Activated naive CD8-positive, alpha-beta T cell (primary cell): Measurements from ENCODE around the gene PHC2.

ENCODE experiments used
- H3K27ac Mint-ChIP-seq: one replicate; pipeline ENCODE4 v1.8.0; 2021; ENCODE audit warnings: mixed read lengths
- H3K27me3 Mint-ChIP-seq: one replicate; pipeline ENCODE4 v1.8.0; 2021; ENCODE audit warnings: mixed read lengths
- H3K36me3 Mint-ChIP-seq: one replicate; pipeline ENCODE4 v1.8.0; 2021; ENCODE audit warnings: mixed read lengths
- H3K4me1 Mint-ChIP-seq: one replicate; pipeline ENCODE4 v1.8.0; 2021; ENCODE audit warnings: low read depth, mixed read lengths
- H3K4me3 Mint-ChIP-seq: one replicate; pipeline ENCODE4 v1.8.0; 2021; ENCODE audit warnings: mild to moderate bottlenecking, mixed read lengths
- H3K9me3 Mint-ChIP-seq: one replicate; pipeline ENCODE4 v1.8.0; 2021; ENCODE audit warnings: low read depth, mixed read lengths

Gene PHC2

DNA sequence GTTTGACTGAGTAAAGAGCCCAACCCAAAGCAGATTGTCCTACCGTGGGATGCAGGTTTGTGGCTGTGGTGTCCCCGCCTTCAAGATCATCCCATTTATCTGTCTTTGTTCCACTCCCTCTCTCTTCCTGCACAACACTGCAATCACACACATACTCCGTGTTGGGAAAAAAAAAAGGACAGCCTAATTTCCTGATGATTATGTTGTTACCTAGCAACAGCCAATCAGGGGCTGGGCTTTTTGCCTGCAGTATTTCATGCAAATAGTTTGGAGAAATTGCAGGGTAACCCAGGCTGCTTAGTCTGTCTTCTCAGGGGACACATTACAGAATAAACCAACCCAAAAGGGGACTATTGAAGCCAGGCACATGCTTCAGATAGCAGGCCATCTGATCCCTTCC is 38.3 kb downstream of the PHC2 start:
- no peaks in the 10 kb centered on the region for H3K9me3 Mint-ChIP-seq
- H3K27ac Mint-ChIP-seq, result no peak overlapping the region
- peaks cover 4% of the 10 kb centered on the region for H3K27me3 Mint-ChIP-seq
- no peaks in the 10 kb centered on the region for H3K36me3 Mint-ChIP-seq
- no peak overlapping the region for H3K4me3 Mint-ChIP-seq
- H3K4me1 Mint-ChIP-seq, result peaks cover 7% of the 10 kb centered on the region

GRCh38 chr1:33392206-33392605 is 38.7 kb downstream of the PHC2 start:
- Mint-ChIP-seq H3K4me3 (no peak overlapping the region), H3K27me3 (peaks cover 4% of the 10 kb centered on the region), H3K27ac (no peak overlapping the region), H3K4me1 (peaks cover 7% of the 10 kb centered on the region), H3K9me3 (no peaks in the 10 kb centered on the region), H3K36me3 (no peaks in the 10 kb centered on the region)

- H3K36me3 Mint-ChIP-seq, result no peaks in the 10 kb centered on the region
- no peak overlapping the region for H3K4me3 Mint-ChIP-seq
- no peaks in the 10 kb centered on the region for H3K9me3 Mint-ChIP-seq
- peaks cover 6% of the 10 kb centered on the region for H3K27me3 Mint-ChIP-seq
- H3K4me1 Mint-ChIP-seq, result peaks cover 3% of the 10 kb centered on the region
- H3K27ac Mint-ChIP-seq, result no peak overlapping the region
These were observed 39.4 kb downstream of the PHC2 start for GRCh38 chr1:33391343-33392078.

- Mint-ChIP-seq H3K36me3 (no peaks in the 10 kb centered on the region), H3K27ac (no peak overlapping the region), H3K9me3 (no peaks in the 10 kb centered on the region), H3K4me1 (no peaks in the 10 kb centered on the region), H3K4me3 (no peak overlapping the region), H3K27me3 (peaks cover 4% of the 10 kb centered on the region)
These were observed 40.4 kb downstream of the PHC2 start for GRCh38 chr1:33390542-33390941.

- Mint-ChIP-seq H3K4me3 (no peak overlapping the region), H3K9me3 (no peaks in the 10 kb centered on the region), H3K4me1 (no peaks in the 10 kb centered on the region), H3K27ac (no peak overlapping the region), H3K27me3 (peaks cover 6% of the 10 kb centered on the region), H3K36me3 (no peaks in the 10 kb centered on the region)
These were observed 41.8 kb downstream of the PHC2 start for GRCh38 chr1:33388805-33389771.

DNA sequence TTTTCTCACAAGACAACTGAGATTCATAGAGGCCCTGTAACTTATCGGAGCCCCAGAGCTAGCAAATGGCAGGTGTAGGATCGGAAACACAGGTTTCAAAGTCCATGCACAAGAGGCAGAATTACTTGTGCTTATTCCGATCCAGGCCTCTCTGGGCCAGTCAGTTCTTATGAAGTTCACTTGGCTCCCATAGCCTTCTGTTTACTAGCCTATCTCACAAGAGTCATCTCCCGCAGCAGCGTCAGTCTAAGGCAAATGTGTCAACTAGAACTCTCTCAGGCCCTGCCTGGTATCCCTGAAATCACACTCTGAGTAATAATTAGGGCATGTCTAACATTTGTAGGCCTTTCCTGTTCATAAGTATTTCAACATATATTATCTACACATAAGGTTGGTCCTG is 43.3 kb downstream of the PHC2 start:
- no peaks in the 10 kb centered on the region for H3K4me1 Mint-ChIP-seq
- H3K27me3 Mint-ChIP-seq, result peaks cover 9% of the 10 kb centered on the region
- H3K36me3 Mint-ChIP-seq, result no peaks in the 10 kb centered on the region
- H3K27ac Mint-ChIP-seq, result no peak overlapping the region
- H3K4me3 Mint-ChIP-seq, result no peak overlapping the region
- H3K9me3 Mint-ChIP-seq, result no peaks in the 10 kb centered on the region

GRCh38 chr1:33385251-33385650 is 45.6 kb downstream of the PHC2 start:
- Mint-ChIP-seq H3K4me1 (peaks cover 7% of the 10 kb centered on the region), H3K4me3 (no peak overlapping the region), H3K36me3 (no peaks in the 10 kb centered on the region), H3K27ac (no peak overlapping the region), H3K27me3 (peaks cover 8% of the 10 kb centered on the region), H3K9me3 (no peaks in the 10 kb centered on the region)

GRCh38 chr1:33384040-33384812 is 46.7 kb downstream of the PHC2 start:
- H3K4me1 Mint-ChIP-seq, result peaks cover 12% of the 10 kb centered on the region
- H3K4me3 Mint-ChIP-seq, result no peak overlapping the region
- peaks cover 8% of the 10 kb centered on the region for H3K27me3 Mint-ChIP-seq
- H3K9me3 Mint-ChIP-seq, result no peaks in the 10 kb centered on the region
- H3K36me3 Mint-ChIP-seq, result no peaks in the 10 kb centered on the region
- H3K27ac Mint-ChIP-seq, result no peak overlapping the region

GRCh38 chr1:33383489-33383888 is 47.4 kb downstream of the PHC2 start:
- Mint-ChIP-seq H3K4me1 (peaks cover 12% of the 10 kb centered on the region), H3K9me3 (no peaks in the 10 kb centered on the region), H3K36me3 (no peaks in the 10 kb centered on the region), H3K27me3 (peaks cover 8% of the 10 kb centered on the region), H3K27ac (no peak overlapping the region), H3K4me3 (no peak overlapping the region)

DNA sequence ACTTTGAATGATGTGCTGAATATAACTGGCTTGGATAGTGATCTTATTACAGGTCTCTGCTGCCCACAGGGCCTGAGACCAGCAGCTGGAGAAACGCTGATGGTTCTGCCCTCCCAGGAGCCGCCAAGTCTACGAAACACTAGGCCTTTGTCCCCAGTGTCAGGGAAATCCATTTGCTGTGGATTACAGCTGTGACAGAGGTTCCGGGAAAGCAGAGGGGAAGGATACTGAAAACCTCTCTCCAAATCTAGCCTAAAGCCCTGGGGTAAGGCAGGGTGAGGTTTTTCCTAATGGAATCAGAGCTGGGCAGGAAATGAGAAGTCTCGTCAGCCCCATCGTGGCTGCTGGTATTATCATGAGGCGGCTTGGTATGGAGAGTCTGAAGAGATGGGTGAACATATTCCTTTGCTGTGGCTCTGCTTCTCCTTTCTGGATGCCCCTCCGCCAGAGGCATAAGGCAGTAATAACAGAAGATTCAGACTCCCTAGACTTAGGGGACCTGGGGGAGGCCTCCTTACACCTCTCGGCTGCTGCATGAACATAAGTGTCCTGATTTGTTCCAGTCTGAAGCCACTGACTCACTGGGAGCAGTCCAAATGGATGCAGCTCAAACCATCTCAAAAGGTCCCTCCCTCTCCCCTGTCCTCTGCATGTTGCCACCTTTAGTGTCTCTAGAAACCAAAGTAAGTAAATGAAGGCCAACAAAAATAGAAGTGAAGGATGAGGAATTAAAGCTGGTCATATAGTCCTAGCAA is 48.1 kb downstream of the PHC2 start:
- H3K27ac Mint-ChIP-seq, result no peak overlapping the region
- peaks cover 15% of the 10 kb centered on the region for H3K4me1 Mint-ChIP-seq
- no peak overlapping the region for H3K4me3 Mint-ChIP-seq
- no peaks in the 10 kb centered on the region for H3K36me3 Mint-ChIP-seq
- peaks cover 8% of the 10 kb centered on the region for H3K27me3 Mint-ChIP-seq
- H3K9me3 Mint-ChIP-seq, result no peaks in the 10 kb centered on the region

- peaks cover 8% of the 10 kb centered on the region for H3K27me3 Mint-ChIP-seq
- no peak overlapping the region for H3K4me3 Mint-ChIP-seq
- no peak overlapping the region for H3K27ac Mint-ChIP-seq
- H3K4me1 Mint-ChIP-seq, result peaks cover 23% of the 10 kb centered on the region
- H3K36me3 Mint-ChIP-seq, result no peaks in the 10 kb centered on the region
- no peaks in the 10 kb centered on the region for H3K9me3 Mint-ChIP-seq
These were observed 48.9 kb downstream of the PHC2 start for GRCh38 chr1:33381977-33382376.

DNA sequence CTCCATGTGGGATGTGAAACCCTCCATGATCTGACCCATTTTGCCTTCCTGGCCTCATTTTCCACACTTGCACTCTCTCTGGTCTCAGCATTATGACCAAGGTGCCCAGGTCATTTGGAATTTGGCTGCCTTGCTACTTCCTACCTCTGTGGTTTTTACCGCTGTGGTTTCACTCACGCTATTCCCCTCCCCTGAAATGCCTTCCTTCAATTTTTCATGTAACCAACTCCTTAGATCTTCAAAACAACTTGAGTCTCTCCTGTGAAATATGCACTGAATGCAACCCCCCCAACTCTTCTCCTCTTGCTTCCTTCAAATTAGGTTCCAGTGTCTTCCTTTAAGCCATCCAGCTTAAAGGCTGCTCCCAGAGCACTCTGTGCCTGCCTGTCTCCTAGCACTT is 50.1 kb downstream of the PHC2 start:
- Mint-ChIP-seq H3K4me3 (no peak overlapping the region), H3K4me1 (peaks cover 30% of the 10 kb centered on the region), H3K9me3 (no peaks in the 10 kb centered on the region), H3K27me3 (peaks cover 6% of the 10 kb centered on the region), H3K36me3 (no peaks in the 10 kb centered on the region), H3K27ac (peak overlapping the region; percentile 36)

DNA sequence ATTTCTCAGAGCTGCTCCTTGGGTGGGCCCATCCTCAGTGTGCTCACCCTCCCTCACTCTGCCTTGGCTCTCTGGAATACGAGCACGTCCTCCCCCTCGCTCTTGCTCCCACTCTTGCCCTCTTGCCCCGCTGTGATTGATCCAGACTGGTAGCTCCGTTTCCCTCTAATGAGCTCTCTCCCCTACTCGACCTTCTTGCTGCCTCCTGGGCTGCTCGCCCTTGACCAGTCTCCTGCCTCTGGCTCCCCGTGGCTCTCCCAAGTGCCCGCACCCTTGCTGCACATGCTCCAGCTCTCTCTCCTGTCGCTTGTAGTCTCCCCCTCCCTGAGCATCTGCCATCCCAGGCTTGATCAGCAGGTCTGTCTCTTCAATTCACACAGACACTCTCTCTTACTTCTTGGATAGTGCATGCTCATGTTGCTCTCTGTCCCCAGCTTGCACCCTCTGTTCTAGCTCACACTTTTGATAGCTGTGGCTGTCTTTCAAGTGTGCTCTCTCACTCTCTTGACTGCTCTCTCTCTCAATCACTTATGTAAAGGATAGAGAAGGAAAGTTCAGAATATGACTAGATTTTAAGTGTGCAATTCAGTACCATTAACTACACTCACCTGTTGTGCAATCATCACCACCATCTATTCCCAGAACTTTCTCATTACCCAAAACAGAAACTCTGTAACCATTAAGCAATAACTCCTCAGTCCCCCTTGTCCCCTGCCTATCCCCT is 51.1 kb downstream of the PHC2 start:
- Mint-ChIP-seq H3K36me3 (no peaks in the 10 kb centered on the region), H3K27ac (no peak overlapping the region), H3K4me1 (peaks cover 30% of the 10 kb centered on the region), H3K27me3 (peaks cover 6% of the 10 kb centered on the region), H3K9me3 (no peaks in the 10 kb centered on the region), H3K4me3 (no peak overlapping the region)

- Mint-ChIP-seq H3K27me3 (peaks cover 3% of the 10 kb centered on the region), H3K4me3 (no peak overlapping the region), H3K27ac (no peak overlapping the region), H3K4me1 (peaks cover 30% of the 10 kb centered on the region), H3K36me3 (no peaks in the 10 kb centered on the region), H3K9me3 (no peaks in the 10 kb centered on the region)
These were observed 51.9 kb downstream of the PHC2 start for GRCh38 chr1:33378976-33379375.
